Peyer's patch (tissue), 4 donors: ENCODE measurements around the gene DOLPP1. TPM values are rescaled to one million over a fixed set of nuclear protein-coding genes. Genes with fewer than 3 reads are reported as not detected.

Experiments
- DNase-seq, 3 donors: peaks; one replicate each; pipeline ENCODE4 v3.0.0-alpha.2; 2017 to 2019
- H3K27ac ChIP-seq, 4 donors: fragments of 200-600 bp; sonication (generic); one replicate each; pipeline ENCODE4 v1.5.1; 2016 to 2019
- H3K27me3 ChIP-seq, 2 donors: fragments of 200-600 bp; sonication (generic); one replicate each; pipeline ENCODE4 v1.5.1; 2019
- H3K36me3 ChIP-seq, 3 donors: fragments of 200-600 bp; sonication (generic); one replicate each; pipeline ENCODE4 v1.5.1; 2016 to 2019
- H3K4me1 ChIP-seq, 4 donors: fragments of 200-600 bp; sonication (generic); one replicate each; pipeline ENCODE4 v1.5.1; 2016 to 2019
- H3K4me3 ChIP-seq, 4 donors: fragments of 200-600 bp; sonication (generic); 1 replicate in 3 of 4; 2 replicates in 1 of 4; pipeline ENCODE4 v1.5.1; 2016 to 2019; ENCODE audit warnings: mild to moderate bottlenecking in 1 of 4
- H3K9me3 ChIP-seq, 4 donors: fragments of 200-600 bp; sonication (generic); one replicate each; pipeline ENCODE4 v1.5.1; 2016 to 2019; ENCODE audit warnings: mild to moderate bottlenecking in 1 of 4
- CTCF ChIP-seq, 6 experiments: fragments of 450-650 bp in 4 of 6; fragments of 200-600 bp in 2 of 6; sonication (generic) in 1 of 6; IDR thresholded peaks; one replicate each; pipeline ENCODE4 v1.5.1; 2017 to 2019; ENCODE audit warnings: antibody characterized with exemption in 6 of 6, mild to moderate bottlenecking in 3 of 6, moderate library complexity in 1 of 6
- POLR2A ChIP-seq, 2 donors: fragments of 450-650 bp; IDR thresholded peaks; one replicate each; pipeline ENCODE4 v1.5.1; 2017; ENCODE audit warnings: antibody characterized with exemption in 2 of 2, mild to moderate bottlenecking in 2 of 2, moderate library complexity in 2 of 2
- total RNA-seq, 4 donors: library from RNA; depleted of rRNA; stranded (reverse); fragments of >200 nt; gene quantifications; one replicate each; pipeline ENCODE4 v1.1.0, GENCODE V29; 2016

Gene DOLPP1
- total RNA-seq, 4 donors from 2014 or later = 37.6 to 53.9 (median 46.1) TPM; not detected in 1

- Histone ChIP-seq H3K27me3 (no peaks in the 10 kb centered on the region), H3K4me1 (peaks cover 0 to 24% (median 9%) of the 10 kb centered on the region in 4 donors), H3K27ac (no peak overlapping the region), H3K36me3 (peaks cover 0 to 67% (median 0%) of the 10 kb centered on the region in 3 donors), H3K9me3 (no peaks in the 10 kb centered on the region), H3K4me3 (no peak overlapping the region)
- no peak for DNase-seq
- TF ChIP-seq CTCF (IDR thresholded peaks at IDR 0.05) (no peak), POLR2A (IDR thresholded peaks at IDR 0.05) (no peak)
Measured at GRCh38 chr9:129042016-129042415, 38.9 kb upstream of the DOLPP1 start.

GRCh38 chr9:129052592-129052991 lies 28.3 kb upstream of the DOLPP1 start:
- peaks cover 0 to 12% (median 0%) of the 10 kb centered on the region in 4 donors for H3K4me1 ChIP-seq
- H3K4me3 ChIP-seq = no peak overlapping the region
- H3K36me3 ChIP-seq = peaks cover 0 to 75% (median 0%) of the 10 kb centered on the region in 3 donors
- TF ChIP-seq CTCF (IDR thresholded peaks at IDR 0.05) (no peak), POLR2A (IDR thresholded peaks at IDR 0.05) (peak; percentile 31 to 55)
- peak in 2 of 3 donors; percentile 93 to 96 for DNase-seq
- peak overlapping the region in 3 of 4 donors; percentile 57 to 94 (median 93) for H3K27ac ChIP-seq
- no peaks in the 10 kb centered on the region for H3K27me3 ChIP-seq
- H3K9me3 ChIP-seq = no peaks in the 10 kb centered on the region

GRCh38 chr9:129053020-129053419 lies 27.9 kb upstream of the DOLPP1 start:
- Histone ChIP-seq H3K36me3 (peaks cover 0 to 74% (median 0%) of the 10 kb centered on the region in 3 donors), H3K27ac (peak overlapping the region in 3 of 4 donors; percentile 57 to 94 (median 93))
- DNase-seq = no peak

GRCh38 chr9:129054163-129054851 lies 26.6 kb upstream of the DOLPP1 start:
- no peaks in the 10 kb centered on the region for H3K9me3 ChIP-seq
- peaks cover 0 to 12% (median 0%) of the 10 kb centered on the region in 4 donors for H3K4me1 ChIP-seq
- H3K36me3 ChIP-seq = peaks cover 0 to 70% (median 0%) of the 10 kb centered on the region in 3 donors
- DNase-seq = no peak
- TF ChIP-seq POLR2A (IDR thresholded peaks at IDR 0.05) (no peak), CTCF (IDR thresholded peaks at IDR 0.05) (no peak)
- no peak overlapping the region for H3K4me3 ChIP-seq
- no peaks in the 10 kb centered on the region for H3K27me3 ChIP-seq
- H3K27ac ChIP-seq = no peak overlapping the region

More at GRCh38 chr9:129053020-129053419, 27.9 kb upstream of the DOLPP1 start:
- no peak overlapping the region for H3K4me3 ChIP-seq
- H3K9me3 ChIP-seq = no peaks in the 10 kb centered on the region
- TF ChIP-seq CTCF (IDR thresholded peaks at IDR 0.05) (no peak), POLR2A (IDR thresholded peaks at IDR 0.05) (no peak)
- no peaks in the 10 kb centered on the region for H3K27me3 ChIP-seq
- peaks cover 0 to 12% (median 0%) of the 10 kb centered on the region in 4 donors for H3K4me1 ChIP-seq

- H3K9me3 ChIP-seq = no peaks in the 10 kb centered on the region
- H3K36me3 ChIP-seq = peaks cover 0 to 91% (median 0%) of the 10 kb centered on the region in 3 donors
- H3K4me1 ChIP-seq = no peaks in the 10 kb centered on the region
- peak in 1 of 3 donors; percentile 78 for DNase-seq
- no peak for TF ChIP-seq CTCF (IDR thresholded peaks at IDR 0.05)
- TF ChIP-seq POLR2A (IDR thresholded peaks at IDR 0.05) = no peak
- H3K4me3 ChIP-seq = no peak overlapping the region
- H3K27ac ChIP-seq = no peak overlapping the region
- no peaks in the 10 kb centered on the region for H3K27me3 ChIP-seq
Measured at GRCh38 chr9:129058965-129059795, 21.7 kb upstream of the DOLPP1 start.
